Psoas muscle (tissue), 8 donors: ENCODE results near the gene CDK5RAP2. TPM values are rescaled to one million over a fixed set of nuclear protein-coding genes. Genes with fewer than 3 reads are reported as not detected.

ENCODE experiments used
- ATAC-seq, 4 donors: fragments of 200-7000 bp; cut with Tn5 transposase; one replicate each; pipeline ENCODE4 v1.9.1; 2020; ENCODE audit warnings: moderate library complexity in 3 of 4, mild to moderate bottlenecking in 2 of 4
- DNase-seq, 2 donors: peaks; one replicate each; pipeline ENCODE4 v3.0.0-alpha.2; 2020
- H3K27ac ChIP-seq: fragments of 200-600 bp; one replicate; pipeline ENCODE4 v1.8.0; 2022
- H3K27me3 ChIP-seq, 3 donors: fragments of 200-600 bp in 1 of 3; one replicate each; pipeline versions ENCODE4 v1.6.1 to v1.8.0; 2013 to 2022; ENCODE audit warnings: low read length in 2 of 3, mild to moderate bottlenecking in 2 of 3, moderate library complexity in 1 of 3; ENCODE audit not compliant: insufficient read depth in 3 of 3
- H3K36me3 ChIP-seq, 2 donors: fragments of 200-600 bp in 1 of 2; one replicate each; pipeline versions ENCODE4 v1.6.1 to v1.8.0; 2013 to 2022; ENCODE audit warnings: low read depth in 1 of 2, mild to moderate bottlenecking in 1 of 2, moderate library complexity in 1 of 2; ENCODE audit not compliant: insufficient read depth in 1 of 2
- H3K4me1 ChIP-seq: fragments of 200-600 bp; one replicate; pipeline ENCODE4 v1.8.0; 2022
- H3K4me3 ChIP-seq: fragments of 200-600 bp; one replicate; pipeline ENCODE4 v1.8.0; 2022; ENCODE audit warnings: mild to moderate bottlenecking
- H3K9me3 ChIP-seq: fragments of 200-600 bp; one replicate; pipeline ENCODE4 v1.8.0; 2022
- WGBS, 3 donors: extraction: QIAGEN DNeasy Blood & Tissue Kit; methylation state at CpG; one replicate each; pipeline versions ENCODE4 v1.1.6 to v1.1.7; 2013; 5-methylcytosine and 5-hydroxymethylcytosine counted together
- intact Hi-C, 2 donors: fragments of 100-400 bp; cut with DNase I; formaldehyde crosslinking; loops; one replicate each; pipeline versions ENCODE4 v1.11.0 to v1.14.2; 2022
- polyA plus RNA-seq, 3 donors: library from polyadenylated mRNA; stranded (reverse); fragments of 200-250 nt; gene quantifications; one replicate each; pipeline ENCODE4 v1.2.3, GENCODE V29; 2013
- total RNA-seq, 4 donors: library from RNA; stranded (reverse); fragmentation: NEBNext Ultra II Directional in 2 of 4; extraction: Animal tissue kit (Norgen Biotek cat#: 25700) in 2 of 4; gene quantifications; one replicate each; pipeline versions ENCODE4 v1.2.1 to v1.2.4, GENCODE V29; 2021 to 2023
- TF ChIP-seq, protein P1 (sequence below): fragments of 200-600 bp; IDR thresholded peaks from one replicate; pipeline ENCODE4 v1.8.0; 2022; ENCODE audit warnings: antibody characterized with exemption
- donor health status: healthy with polysubstance abuse.
- donor health status: DM: no; HTN: no; CAD: no; lungs with moderate emphysema.
- donor health status: Bipolar disorder and iron deficiency.
- donor health status: healthy.
- donor health status: DM: yes; HTN: yes; CAD: no.
- donor health status: DM: no; HTN: no; CAD: no.
- donor health status: DM: no; HTN: no; CAD: no.
- donor health status: DM: yes; HTN: yes; CAD: no.

Gene CDK5RAP2
- total and polyA plus RNA-seq, 7 donors, result 26.0 to 95.1 (median 60.3) TPM

DNA sequence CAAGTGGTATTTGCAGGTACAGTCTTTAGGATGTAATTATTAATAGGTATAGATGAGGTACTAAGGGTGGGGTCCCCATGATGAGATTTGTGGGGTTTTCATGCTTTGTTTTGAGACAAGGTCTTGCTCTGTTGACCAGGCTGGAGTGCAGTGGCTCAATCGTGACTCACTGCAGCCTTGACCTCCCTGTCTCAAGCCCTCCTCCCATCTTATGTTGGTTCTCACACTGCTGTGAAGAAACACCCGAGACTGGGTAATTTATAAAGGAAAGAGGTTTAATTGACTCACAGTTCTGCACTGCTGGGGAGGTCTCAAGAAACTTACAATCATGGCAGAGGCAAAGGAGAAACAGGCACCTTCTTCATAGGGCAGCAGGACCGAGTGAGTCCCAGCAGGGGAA is 217.5 kb downstream of the CDK5RAP2 start:
- no peaks in the 10 kb centered on the region for H3K27me3 ChIP-seq
- WGBS, 3 donors, result 61 to 78% (median 72%) methylated on average over 3 of the region's 3 CpGs
- DNase-seq, result no peak
- TF ChIP-seq, protein P1, sequence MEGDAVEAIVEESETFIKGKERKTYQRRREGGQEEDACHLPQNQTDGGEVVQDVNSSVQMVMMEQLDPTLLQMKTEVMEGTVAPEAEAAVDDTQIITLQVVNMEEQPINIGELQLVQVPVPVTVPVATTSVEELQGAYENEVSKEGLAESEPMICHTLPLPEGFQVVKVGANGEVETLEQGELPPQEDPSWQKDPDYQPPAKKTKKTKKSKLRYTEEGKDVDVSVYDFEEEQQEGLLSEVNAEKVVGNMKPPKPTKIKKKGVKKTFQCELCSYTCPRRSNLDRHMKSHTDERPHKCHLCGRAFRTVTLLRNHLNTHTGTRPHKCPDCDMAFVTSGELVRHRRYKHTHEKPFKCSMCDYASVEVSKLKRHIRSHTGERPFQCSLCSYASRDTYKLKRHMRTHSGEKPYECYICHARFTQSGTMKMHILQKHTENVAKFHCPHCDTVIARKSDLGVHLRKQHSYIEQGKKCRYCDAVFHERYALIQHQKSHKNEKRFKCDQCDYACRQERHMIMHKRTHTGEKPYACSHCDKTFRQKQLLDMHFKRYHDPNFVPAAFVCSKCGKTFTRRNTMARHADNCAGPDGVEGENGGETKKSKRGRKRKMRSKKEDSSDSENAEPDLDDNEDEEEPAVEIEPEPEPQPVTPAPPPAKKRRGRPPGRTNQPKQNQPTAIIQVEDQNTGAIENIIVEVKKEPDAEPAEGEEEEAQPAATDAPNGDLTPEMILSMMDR, result no peak
- H3K4me3 ChIP-seq, result no peak overlapping the region
- H3K27ac ChIP-seq, result no peak overlapping the region
- H3K9me3 ChIP-seq, result no peaks in the 10 kb centered on the region
- no peaks in the 10 kb centered on the region for H3K4me1 ChIP-seq
- ATAC-seq, result no peak
- no peaks in the 10 kb centered on the region for H3K36me3 ChIP-seq
- intact Hi-C loops, result no loop called here

DNA sequence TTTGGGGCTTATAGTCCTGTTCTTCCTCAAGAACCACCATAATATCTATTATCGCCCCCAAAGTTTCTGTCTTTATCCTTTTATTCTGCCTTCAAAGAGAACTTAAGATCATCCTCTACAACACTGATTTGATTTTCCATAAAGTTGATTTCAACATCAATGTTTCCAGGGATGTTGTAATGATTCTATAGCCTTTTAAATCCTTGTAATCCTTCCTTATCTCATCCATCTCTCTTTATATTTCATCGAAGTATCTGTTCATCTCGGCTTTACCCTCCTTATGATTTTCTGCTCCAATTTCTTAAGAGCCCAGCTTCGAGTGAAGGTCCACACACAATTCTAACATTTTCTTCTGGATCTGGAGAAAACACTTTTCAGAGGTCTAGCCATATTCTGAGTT is 218.4 kb downstream of the CDK5RAP2 start:
- Histone ChIP-seq H3K9me3 (no peaks in the 10 kb centered on the region), H3K4me1 (no peaks in the 10 kb centered on the region), H3K27ac (no peak overlapping the region), H3K4me3 (no peak overlapping the region), H3K36me3 (no peaks in the 10 kb centered on the region), H3K27me3 (no peaks in the 10 kb centered on the region)
- 87 to 89% (median 88%) methylated on average over 4 of the region's 4 CpGs for WGBS, 3 donors
- TF ChIP-seq, protein P1, result no peak
- DNase-seq, result no peak
- intact Hi-C loops, result no loop called here
- no peak for ATAC-seq

DNA sequence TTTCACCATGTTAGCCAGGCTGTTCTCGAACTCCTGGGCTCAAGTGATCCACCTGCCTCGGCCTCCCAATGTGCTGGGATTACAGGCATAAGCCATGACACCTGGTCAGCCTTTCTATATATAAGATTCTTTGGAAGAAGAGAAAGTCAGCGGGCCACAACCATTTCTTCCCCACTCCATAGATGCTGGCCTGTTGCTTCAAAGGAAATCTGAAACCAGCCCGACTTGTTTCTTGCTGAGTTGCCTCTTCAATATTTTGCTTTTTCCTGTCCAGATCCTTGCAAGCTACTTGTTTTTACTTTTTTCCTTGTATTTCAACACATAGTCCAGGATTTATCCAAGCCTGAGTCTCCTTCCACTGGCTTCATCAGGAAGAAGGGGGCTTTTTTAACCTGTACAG is 219.5 kb downstream of the CDK5RAP2 start:
- Histone ChIP-seq H3K36me3 (no peaks in the 10 kb centered on the region), H3K4me1 (no peaks in the 10 kb centered on the region), H3K27me3 (no peaks in the 10 kb centered on the region), H3K4me3 (no peak overlapping the region), H3K9me3 (no peaks in the 10 kb centered on the region), H3K27ac (no peak overlapping the region)
- TF ChIP-seq, protein P1, result no peak
- intact Hi-C loops, result no loop called here
- ATAC-seq (no peak), DNase-seq (no peak)
- WGBS, 3 donors, result 82 to 91% (median 84%) methylated on average over 4 of the region's 4 CpGs

DNA sequence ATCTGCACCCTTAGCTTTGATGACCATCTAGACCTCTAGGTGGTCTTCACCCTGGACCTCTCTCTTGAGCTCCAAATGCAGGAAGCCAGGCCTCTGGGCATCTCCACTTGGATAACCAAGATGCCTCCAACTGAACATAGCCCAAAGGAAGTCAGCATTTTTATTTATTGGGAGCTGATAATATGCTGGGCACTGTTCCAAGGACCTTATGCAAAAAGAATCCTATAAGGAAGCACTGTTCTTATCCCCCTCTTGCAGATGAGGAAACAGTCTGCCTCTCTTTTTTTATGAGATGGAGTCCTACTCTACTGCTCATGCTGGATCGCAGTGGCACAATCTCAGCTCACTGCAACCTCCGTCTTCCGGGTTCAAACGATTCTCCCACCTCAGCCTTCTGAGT is 219.9 kb downstream of the CDK5RAP2 start:
- Histone ChIP-seq H3K27me3 (no peaks in the 10 kb centered on the region), H3K4me1 (no peaks in the 10 kb centered on the region), H3K9me3 (no peaks in the 10 kb centered on the region), H3K36me3 (no peaks in the 10 kb centered on the region), H3K27ac (no peak overlapping the region), H3K4me3 (no peak overlapping the region)
- TF ChIP-seq, protein P1, result no peak
- WGBS, 3 donors, result 88 to 90% (median 89%) methylated on average over 4 of the region's 4 CpGs
- intact Hi-C loops, result no loop called here
- ATAC-seq (no peak), DNase-seq (no peak)

DNA sequence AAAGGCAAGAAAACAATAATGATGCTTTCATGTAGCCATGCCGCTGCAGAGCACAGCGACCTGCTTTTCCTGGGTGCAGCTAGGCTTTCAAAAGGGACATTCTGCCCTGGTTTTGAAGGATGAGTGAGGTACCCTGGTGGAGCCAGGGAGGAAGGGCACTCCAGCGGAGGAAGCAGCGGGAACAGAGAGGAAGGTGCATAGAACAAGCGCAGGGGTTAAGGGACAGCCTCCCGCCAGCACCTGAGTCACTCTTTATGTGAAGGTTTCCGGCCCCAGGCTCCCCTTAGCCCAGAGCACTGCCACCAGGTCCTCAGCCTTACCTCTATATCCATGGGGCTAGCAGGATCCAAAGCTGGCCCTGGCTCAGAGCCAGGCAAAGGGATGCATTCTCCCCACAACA is 221.1 kb downstream of the CDK5RAP2 start:
- H3K9me3 ChIP-seq, result no peaks in the 10 kb centered on the region
- no peak for DNase-seq
- H3K27me3 ChIP-seq, result no peaks in the 10 kb centered on the region
- H3K4me3 ChIP-seq, result no peak overlapping the region
- 95 to 98% (median 96%) methylated on average over 7 of the region's 7 CpGs for WGBS, 3 donors
- ATAC-seq, result no peak
- H3K4me1 ChIP-seq, result no peaks in the 10 kb centered on the region
- H3K36me3 ChIP-seq, result no peaks in the 10 kb centered on the region
- TF ChIP-seq, protein P1, result no peak
- intact Hi-C loops, result no loop called here
- H3K27ac ChIP-seq, result no peak overlapping the region
